GM18873 (cell line): ENCODE results near the gene NUDT22.

Experiments
- ATAC-seq: cut with Tn5 transposase; IDR thresholded peaks from one replicate; pipeline ENCODE4 v1.9.1; 2021; ENCODE audit warnings: mild to moderate bottlenecking, moderate library complexity, moderate number of reproducible peaks; ENCODE audit not compliant: unreplicated experiment, low FRiP score

Gene NUDT22

GRCh38 chr11:64225608-64226506 lies at the start of gene NUDT22, which contains the start of gene TRPT1:
NUDT22 (plus strand) TSS chr11:64226274; CDS start chr11:64226653, 379 bp downstream.
TRPT1 (minus strand) TSS chr11:64226186; CDS start chr11:64225860, 326 bp downstream.
- ATAC-seq: no peak

DNA sequence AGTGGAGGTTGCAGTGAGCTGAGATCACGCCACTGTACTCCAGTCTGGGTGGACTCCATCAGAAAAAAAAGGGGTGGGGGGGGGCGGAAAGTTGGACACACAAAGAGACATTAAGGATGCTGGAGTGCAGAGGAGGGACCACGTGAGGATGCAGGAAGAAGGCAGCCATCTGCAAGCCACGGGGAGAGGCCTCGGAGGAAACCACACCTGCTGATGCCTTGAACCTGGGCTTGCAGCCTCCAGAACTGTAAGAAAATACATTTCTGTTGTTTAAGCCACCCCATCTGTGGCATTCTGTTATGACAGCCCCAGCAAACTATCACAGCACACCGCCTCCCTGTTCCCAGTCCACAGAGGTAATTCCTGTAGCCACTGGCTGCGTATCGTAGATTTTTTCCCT lies 49.3 kb upstream of the NUDT22 start:
- no peak for ATAC-seq

DNA sequence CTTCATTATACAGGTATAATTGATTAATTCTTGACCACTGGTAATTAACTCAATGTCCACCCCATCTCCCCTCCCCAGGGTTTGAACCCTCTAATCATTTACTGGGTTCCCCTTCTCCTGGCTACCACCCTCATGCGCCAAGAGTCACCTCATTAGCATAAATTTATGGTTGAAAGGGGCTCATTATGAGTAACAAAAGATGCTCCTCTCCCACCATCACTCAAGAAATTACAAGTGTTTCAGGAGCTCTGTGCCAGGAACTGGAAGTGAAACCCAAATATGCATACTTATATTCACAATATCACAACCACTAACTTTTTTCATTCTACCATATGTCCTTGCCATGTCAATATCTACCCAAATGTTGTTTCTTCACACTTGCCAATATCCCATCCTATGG lies 47.9 kb upstream of the NUDT22 start:
- no peak for ATAC-seq

DNA sequence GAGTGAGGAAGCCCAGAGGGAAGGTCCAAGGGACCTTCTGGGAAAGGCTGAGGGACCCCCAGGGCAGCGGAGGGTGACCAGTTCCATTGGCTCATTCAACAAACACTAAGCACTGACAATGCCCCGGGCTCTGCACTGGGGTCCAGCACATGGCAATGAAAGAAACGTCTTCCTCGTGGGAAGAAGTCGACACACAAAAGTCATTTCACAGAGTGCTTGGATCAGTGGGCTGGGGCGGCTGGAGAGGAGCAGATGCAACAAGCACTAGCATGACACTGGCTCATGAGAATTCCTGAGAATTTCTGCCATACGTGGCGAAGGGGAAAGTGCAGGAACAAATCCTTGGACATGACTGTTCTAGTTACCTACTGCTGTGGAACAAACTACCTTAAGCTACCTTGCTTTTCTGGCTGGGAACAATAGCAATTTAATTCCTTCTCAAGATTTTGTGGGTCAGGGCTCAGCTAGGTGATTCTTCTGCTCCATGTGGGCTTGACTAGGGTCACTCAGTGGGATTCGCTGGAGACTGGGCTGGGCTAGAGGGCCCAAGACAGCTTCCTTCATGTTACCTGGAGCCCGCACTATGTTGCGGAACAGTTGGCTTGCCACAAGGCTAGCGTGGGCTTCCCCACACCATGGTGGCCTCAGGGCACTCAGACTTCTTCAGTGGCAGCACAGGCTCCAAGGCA lies 47.0 kb upstream of the NUDT22 start:
- ATAC-seq: no peak

- ATAC-seq: no peak
These were observed 45.2 kb upstream of the NUDT22 start for GRCh38 chr11:64180891-64181290.

DNA sequence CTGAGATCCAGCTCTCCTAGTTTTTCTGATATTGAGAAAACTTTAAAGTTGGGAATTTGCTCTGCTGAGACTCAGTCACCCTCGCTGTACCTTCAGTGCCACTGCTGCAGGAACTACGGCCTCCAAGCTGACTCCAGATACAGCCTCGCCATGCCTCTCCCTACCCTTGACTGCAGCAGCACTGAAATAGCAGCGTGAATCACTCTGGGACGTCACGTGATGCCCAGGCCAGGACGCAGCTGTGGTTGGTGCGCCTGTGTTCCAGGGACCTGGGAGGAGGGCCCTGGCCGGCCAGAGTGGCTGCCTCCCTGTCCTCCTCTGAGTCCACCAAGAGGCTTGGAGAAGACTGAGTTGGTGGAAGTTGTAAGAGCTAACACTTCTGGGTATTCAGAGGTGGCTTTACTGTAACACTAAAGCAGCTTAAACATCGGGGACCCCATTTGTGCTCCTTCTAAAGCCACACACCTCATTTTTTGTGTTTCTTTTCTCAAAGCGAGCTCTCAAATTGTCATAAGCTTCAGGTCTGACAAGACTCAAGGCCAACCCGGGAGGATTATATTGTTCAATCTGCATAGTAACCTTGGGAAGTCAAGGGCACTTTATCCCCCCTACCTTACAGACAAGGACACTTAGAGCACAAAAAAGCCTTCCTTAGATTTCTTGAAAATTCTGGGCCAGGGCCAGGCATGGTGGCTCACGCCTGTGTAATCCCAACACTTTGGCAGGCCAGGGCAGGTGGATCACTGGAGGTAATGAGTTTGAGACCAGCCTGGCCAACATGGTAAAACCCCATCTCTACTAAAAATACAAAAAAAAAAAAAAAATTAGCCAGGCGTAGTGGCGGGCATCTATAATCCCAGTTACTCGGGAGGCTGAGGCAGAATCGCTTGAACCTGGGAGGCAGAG lies 44.3 kb upstream of the NUDT22 start:
- no peak for ATAC-seq

DNA sequence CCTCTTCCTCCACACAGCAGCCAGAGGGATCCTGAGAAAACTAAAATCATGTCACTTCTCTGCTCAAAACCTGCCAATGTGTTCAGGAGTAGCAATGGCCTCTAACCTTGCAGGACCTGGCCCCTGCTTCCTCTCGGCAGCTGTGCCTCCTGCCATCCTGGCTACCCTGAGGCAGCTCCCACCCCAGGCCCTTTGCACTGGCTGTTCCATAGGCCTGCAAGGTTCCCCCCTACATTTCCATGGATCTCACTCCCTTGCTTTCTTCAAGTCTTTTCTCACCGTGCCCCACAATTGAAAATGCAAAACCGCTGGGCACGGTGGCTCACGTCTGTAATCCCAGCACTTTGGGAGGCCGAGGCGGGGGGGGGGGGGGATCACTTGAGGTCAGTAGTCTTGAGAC lies 42.2 kb upstream of the NUDT22 start:
- ATAC-seq: no peak

DNA sequence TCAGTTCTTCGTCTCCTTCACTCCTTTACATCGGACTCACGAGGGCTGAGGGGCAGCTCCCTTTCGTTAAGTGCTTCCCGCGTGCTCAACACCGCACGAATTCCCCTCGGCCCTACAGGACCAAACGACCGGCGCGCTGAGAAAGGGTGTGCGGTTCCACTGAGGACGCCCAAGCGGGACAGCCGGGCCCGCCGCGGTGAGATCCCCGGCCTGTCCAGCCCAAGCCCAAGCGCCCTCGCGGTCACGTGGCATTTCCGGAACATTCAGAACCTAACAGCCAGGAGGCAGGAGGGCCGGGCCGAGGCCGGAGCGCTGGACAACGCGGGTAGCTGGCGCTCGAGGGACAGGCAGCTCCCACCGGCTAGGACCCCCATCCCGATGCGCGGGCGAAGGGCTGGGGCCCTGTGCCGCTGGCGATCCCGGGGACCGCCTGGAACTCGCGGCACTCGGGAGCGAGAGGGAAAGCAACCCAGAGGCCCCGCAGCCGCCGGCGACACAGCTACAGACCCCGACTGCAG lies 40.8 kb upstream of the NUDT22 start:
- peak; percentile 20 for ATAC-seq

- ATAC-seq: peak; percentile 85
These were observed 40.2 kb upstream of the NUDT22 start, which contains the start of gene STIP1 for GRCh38 chr11:64185693-64186491. STIP1 (plus strand) TSS chr11:64186171; CDS start chr11:64186262, 91 bp downstream.

- no peak for ATAC-seq
These were observed 39.4 kb upstream of the NUDT22 start for GRCh38 chr11:64186492-64187165.

- ATAC-seq: no peak
These were observed 33.6 kb upstream of the NUDT22 start for GRCh38 chr11:64192434-64192833.

- no peak for ATAC-seq
These were observed 29.4 kb upstream of the NUDT22 start for GRCh38 chr11:64196626-64197025.

DNA sequence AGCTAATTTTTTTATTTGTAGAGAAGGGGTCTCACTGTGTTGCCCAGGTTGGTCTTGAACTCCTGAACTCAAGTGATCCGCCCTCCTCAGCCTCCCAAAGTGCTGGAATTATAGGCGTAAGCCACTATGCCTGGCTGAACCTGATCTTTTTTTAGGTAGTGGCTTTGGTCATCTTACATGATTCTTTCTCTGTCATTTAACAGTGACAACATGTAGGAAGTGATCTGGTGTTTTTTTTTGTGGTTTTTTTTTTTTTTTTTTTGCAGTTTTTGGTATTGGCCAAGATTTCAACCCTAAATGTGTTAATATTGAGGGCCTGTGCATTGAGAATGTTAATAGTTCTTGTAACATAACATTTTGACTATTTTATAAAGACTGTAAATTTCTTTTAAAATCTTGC lies 27.6 kb upstream of the NUDT22 start:
- no peak for ATAC-seq

DNA sequence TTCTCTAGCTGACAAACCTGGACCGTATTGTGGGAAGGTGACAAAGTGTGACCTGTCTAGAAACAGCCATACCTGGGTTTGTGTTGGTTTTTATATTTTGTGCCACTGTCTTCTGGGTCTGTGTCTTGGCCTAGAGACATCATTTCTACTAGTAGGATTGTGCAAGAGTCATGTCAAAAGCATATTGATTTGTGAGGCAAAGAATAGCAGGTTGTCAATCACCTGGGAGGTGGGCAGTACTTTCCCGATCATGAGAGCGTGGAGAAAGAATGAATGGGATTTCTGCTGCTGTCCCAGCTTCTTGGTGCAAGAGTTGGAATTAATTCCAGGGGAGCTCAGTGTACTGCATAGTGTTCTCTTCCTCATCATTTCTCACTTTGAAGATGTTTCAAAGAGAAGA lies 24.5 kb upstream of the NUDT22 start:
- ATAC-seq: no peak

DNA sequence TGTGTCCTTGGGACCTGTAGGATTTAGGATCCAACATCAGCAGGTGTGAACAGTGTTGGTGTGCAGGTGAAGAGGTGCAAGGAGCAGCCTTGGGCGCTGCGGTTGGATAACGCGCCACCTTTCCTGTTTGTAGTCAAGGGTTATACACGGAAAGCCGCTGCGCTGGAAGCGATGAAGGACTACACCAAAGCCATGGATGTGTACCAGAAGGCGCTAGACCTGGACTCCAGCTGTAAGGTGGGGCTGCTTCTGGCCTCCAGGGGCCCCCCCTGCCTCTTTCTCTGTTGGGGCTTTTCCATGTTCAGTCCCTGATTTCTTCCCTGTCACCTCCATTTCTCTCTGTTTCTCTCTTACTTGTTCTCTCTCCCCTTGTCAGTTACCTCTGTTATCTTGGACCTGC lies 23.1 kb upstream of the NUDT22 start:
- no peak for ATAC-seq

- no peak for ATAC-seq
These were observed 22.5 kb upstream of the NUDT22 start for GRCh38 chr11:64203421-64204079.

DNA sequence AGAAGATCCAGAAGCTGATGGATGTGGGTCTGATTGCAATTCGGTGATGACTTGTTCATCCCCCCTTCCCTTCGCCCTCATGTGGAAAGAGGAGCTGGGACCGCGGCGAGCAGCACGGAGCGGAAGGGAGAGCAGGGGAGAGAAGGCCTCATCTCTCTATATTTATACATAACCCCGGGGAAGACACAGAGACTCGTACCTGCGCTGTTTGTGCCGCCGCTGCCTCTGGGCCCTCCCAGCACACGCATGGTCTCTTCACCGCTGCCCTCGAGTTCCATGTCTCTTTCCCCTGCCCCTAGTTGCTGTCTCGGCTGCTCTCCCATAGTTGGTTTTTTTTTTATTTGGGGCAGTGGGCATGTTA lies 22.0 kb upstream of the NUDT22 start:
- ATAC-seq: no peak

DNA sequence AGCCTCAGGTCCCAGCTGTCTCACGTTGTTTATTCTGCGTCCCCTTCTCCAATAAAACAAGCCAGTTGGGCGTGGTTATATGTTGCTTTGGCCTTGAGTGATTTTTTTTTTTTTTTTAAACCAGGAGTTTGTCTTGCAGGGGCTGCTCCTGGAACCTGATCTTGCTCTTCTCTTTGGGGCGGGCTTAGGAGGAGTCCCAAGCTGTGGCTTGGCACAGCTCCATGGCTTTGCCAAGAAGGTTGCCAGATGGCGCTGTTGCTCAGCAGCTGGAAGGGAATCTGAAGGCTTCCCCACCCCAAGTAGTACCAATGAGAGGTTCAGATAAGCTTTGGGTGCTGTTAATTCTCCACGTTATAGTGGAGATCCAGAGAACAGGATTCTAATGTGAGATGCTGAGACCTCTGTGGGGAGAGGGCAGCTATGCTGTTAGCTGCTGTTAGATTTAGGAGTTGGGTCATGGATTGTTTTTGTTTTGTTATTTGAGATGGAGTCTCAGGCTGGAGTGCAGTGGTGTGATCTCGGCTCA lies 21.5 kb upstream of the NUDT22 start:
- no peak for ATAC-seq
